Fibroblast of villous mesenchyme (primary cell): Measurements from ENCODE around the gene C1orf105. TPM values are rescaled to one million over a fixed set of nuclear protein-coding genes. Genes with fewer than 3 reads are reported as not detected.

Experiments used
- DNase-seq: peaks from one replicate; pipeline ENCODE4 v3.0.0-alpha.2; 2010; ENCODE audit warnings: low read depth
- H3K4me3 ChIP-seq: 2 replicates; pipeline ENCODE4 v1.5.1; 2011; ENCODE audit warnings: low read depth, mild to moderate bottlenecking, low read length
- total RNA-seq: library from RNA; depleted of rRNA; stranded (reverse); fragments of >200 nt; gene quantifications from 2 replicates; pipeline ENCODE4 v1.2.3, GENCODE V29; 2012
- TF ChIP-seq, protein P1 (sequence below): IDR thresholded peaks from 2 replicates; pipeline ENCODE4 v1.5.1; 2012; ENCODE audit warnings: low read depth, mild to moderate bottlenecking, low read length; ENCODE audit not compliant: insufficient read depth

Gene C1orf105
- total RNA-seq, 1 donor = not detected

DNA sequence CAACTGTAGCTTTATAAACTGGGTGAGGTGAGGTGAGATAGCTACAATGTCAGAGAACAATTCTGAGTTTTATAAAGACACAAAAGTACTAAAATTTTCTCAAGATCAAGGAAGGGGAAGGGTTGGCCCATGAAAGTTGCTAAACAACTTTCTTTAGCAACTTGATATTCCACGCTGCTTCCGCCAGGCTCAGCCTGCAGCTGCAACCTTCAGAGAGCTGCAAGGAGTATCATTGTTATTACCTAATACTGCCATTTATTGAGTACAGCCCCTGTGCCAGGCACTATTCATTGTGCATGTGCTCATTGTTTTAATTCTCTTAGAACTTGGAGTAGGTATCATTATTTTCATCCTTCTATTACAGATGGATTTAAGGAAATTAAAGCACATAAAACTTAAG is 78.4 kb downstream of the C1orf105 start:
- no peak for DNase-seq
- TF ChIP-seq, protein P1, sequence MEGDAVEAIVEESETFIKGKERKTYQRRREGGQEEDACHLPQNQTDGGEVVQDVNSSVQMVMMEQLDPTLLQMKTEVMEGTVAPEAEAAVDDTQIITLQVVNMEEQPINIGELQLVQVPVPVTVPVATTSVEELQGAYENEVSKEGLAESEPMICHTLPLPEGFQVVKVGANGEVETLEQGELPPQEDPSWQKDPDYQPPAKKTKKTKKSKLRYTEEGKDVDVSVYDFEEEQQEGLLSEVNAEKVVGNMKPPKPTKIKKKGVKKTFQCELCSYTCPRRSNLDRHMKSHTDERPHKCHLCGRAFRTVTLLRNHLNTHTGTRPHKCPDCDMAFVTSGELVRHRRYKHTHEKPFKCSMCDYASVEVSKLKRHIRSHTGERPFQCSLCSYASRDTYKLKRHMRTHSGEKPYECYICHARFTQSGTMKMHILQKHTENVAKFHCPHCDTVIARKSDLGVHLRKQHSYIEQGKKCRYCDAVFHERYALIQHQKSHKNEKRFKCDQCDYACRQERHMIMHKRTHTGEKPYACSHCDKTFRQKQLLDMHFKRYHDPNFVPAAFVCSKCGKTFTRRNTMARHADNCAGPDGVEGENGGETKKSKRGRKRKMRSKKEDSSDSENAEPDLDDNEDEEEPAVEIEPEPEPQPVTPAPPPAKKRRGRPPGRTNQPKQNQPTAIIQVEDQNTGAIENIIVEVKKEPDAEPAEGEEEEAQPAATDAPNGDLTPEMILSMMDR = no peak
- no peak overlapping the region for H3K4me3 ChIP-seq

DNA sequence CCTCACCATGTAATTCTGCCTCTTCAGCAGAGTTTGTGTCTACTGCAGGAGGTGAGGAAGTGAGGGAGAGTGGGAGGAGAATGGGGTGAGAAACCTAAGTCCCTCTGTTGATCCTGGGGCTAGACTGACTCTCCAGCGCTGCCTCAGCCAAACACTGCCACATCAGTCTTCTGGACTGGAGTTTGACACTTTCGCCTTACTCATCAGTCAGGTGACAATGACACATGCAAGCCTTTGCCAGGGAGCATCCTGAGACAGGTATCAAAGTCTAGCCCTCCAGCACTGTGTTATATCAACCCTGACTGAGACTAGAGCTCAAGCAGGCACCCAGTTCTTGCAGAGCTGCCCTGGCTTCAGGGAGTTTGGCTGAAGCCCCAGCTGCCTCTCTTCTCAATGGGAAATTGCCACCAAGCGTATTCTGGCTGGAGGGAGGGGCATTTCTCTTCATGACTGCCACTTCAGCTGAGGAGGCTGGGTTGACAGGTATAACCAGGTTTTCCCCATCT is 79.2 kb downstream of the C1orf105 start:
- DNase-seq = no peak
- no peak overlapping the region for H3K4me3 ChIP-seq
- TF ChIP-seq, protein P1 = no peak

DNA sequence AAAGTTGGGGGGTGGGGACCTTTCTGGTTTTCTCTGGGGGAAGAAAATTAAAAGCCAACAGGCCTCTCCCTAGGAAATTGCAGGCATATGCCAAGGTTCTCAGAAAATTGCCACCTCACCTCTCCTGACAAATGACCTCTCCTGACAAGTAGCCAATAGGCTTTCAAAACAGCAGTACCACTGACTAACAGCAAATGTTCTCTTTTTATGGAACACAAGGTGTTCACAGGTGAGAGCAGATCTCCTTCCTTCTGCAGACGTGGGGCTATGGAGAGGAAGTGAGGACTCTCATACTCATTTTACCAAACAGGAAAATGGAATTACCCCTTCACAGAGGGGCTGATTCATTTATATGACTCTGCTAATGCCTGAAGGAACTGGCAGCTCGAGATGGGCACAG is 79.7 kb downstream of the C1orf105 start:
- TF ChIP-seq, protein P1 = no peak
- no peak for DNase-seq
- H3K4me3 ChIP-seq = no peak overlapping the region

DNA sequence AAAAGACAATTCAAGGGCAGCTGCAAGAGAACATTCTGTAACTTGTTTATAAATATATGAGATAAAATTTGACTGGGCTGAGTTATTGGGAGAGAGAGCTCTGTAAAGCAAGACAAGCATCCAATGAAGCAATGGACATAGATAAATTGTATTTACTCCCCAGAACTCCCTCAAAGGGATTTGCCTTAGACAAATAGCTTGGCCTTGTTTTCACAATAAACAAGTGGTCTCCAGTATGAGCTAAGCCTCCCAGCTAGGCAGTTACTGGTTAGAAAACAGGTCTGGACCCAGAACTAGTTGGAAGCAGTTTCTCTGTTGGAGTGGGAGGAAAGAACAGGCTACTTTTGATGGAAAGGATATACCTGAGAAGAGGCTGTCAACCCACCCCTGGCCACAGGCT is 87.3 kb downstream of the C1orf105 start:
- peak; percentile 45 for DNase-seq
- TF ChIP-seq, protein P1 = no peak
- H3K4me3 ChIP-seq = no peak overlapping the region

DNA sequence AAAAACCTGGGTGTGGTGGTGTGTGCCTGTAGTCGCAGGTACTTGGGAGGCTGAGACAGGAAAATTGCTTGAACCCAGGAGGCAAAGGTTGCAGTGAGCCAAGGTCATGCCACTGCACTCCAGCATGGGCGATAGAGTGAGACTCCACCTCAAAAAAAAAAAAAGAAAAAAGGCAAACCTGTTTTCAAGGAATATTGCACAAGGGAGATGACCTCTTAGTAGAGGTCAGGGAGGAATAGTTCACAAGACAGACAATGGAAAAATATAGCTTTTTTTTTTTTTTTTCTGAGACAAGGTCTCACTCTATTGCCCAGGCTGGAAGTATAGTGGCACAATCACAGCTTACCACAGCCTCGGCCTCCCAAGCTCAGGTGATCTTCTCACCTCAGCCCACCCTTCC is 90.0 kb downstream of the C1orf105 start:
- no peak for DNase-seq
- no peak overlapping the region for H3K4me3 ChIP-seq
- TF ChIP-seq, protein P1 = no peak

DNA sequence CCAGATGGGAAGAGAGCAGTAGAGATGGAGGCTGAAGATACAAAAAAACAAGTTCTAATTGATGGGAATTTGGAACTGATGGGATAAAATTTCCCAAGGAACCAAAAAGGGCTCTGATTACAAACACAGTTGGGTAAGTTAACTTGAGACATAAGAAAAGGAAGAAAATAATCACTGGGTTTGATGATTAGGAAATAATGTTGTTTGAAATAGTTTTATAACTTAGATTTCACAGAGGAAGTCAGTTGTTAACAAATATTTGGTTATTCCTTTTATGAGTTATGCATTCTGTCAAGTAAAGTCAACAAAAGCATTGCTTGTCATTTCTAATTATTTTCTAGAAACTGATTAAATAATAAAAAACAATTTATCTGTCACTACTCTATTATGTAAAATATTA is 92.1 kb downstream of the C1orf105 start:
- no peak for DNase-seq
- H3K4me3 ChIP-seq = no peak overlapping the region
- TF ChIP-seq, protein P1 = no peak

DNA sequence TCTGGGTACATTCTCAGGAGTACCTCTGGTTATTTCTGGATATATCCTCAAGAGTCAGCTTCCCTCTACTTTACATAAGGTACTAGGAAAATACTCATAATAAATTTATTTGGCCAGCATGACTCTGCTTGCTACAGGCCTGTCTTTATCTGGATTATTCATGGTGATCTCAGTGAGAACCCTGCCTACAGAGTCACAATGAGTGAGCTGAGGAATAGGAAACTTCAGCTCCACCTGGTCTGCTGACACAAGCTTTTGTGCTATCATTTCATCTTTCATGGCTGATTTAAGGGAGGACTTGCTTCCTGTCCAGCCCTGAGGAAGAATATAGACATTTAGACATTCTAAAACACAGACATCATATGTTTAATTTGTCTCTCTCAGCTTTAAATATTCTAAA is 93.0 kb downstream of the C1orf105 start:
- H3K4me3 ChIP-seq = no peak overlapping the region
- DNase-seq = no peak
- TF ChIP-seq, protein P1 = no peak
